NOMO-1 treated with DMSO at 0.1 percent for 48 hours (cell line): Measurements from ENCODE around the gene INO80D.

Experiments used
- DNase-seq: peaks from one replicate; lab custom pipeline; 2025; ENCODE audit not compliant: unreplicated experiment; lab: John Stamatoyannopoulos, UW

Gene INO80D

GRCh38 chr2:205946226-205946625 lies 139.7 kb downstream of the INO80D start:
- DNase-seq, result no peak
